GM12865 (cell line): ENCODE data around the gene RTP5.

ENCODE experiments used
- DNase-seq: peaks from one replicate; pipeline ENCODE4 v3.0.0; 2010; ENCODE audit warnings: low read depth
- H3K4me3 ChIP-seq: 2 replicates; pipeline ENCODE4 v1.5.1; 2011; ENCODE audit warnings: mild to moderate bottlenecking, low read depth, low read length, control low read depth
- CTCF ChIP-seq: IDR thresholded peaks from 2 replicates; pipeline ENCODE4 v1.5.1; 2011; ENCODE audit warnings: low read length, control low read depth, low read depth, inconsistent platforms; ENCODE audit not compliant: insufficient read depth; ENCODE audit errors: missing control alignments

The RTP5 gene

DNA sequence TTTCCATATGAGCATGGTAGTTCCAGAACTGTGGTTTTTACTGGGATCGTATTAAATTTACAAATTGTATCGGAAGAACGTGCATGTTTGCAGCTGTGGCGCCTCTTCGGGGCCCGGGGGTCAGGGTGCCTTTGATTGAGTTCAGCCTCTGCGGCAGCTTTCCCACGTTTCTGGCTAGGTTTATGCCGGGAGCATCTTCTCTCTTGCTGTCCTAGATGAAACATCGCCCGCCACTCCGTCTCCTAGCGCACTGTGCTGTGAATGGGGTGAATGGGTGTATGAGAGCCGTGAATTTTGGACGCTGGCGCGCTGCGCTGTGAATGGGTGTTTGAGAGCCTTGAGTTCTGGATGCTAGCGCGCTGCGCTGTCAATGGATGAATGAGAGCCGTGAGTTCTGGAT, 23.1 kb upstream of the RTP5 start:
- H3K4me3 ChIP-seq = no peak overlapping the region
- no peak for TF ChIP-seq CTCF
- no peak for DNase-seq

- H3K4me3 ChIP-seq = no peak overlapping the region
- DNase-seq = no peak
- TF ChIP-seq CTCF = no peak
Observed at GRCh38 chr2:241848761-241849615, 20.5 kb upstream of the RTP5 start.

DNA sequence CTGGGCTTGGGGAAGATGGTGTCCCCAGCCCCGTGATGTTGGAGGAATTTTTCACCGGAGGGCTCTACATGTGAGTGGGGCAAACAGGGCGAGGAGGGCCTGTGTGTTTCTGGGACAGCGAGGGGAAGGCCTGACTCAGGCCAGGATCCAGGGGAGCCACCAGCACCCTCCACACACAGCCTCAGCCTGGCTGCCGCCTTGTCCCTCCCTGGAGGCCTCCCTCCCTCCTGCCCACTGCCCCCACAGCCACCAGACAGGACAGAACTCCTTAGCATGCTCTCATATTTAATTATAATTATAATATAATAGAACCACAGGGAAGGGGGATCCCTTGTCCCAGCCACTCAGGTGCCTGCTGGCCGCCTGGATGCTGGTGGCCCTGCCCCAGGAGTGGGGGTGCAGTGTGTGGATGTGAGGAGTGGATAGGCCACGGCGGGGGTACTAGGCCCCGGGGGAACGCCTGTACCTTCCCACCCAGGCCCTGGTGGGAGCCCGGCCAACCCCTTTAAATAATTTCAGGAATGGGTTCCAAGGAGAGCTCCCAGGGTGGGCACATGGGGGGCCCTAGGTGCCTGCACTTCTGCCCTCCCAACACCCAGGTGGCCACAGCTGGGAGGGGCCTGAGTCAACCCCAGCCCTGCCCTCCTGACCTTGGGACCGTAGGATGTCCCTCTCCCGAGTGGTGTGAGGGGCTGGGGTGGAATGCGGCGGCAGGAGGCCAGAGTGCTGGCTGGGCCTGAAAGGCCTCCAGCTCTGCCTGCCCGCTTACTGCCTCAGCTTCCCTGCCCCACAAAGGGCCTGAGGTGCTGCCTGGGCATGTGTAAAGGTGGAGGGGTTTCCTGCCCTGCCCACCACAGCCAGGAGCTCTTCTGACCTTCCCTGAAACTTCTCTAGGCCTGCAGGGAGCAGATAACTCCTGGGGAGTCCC, 19.6 kb upstream of the RTP5 start:
- DNase-seq = peak; percentile 0
- H3K4me3 ChIP-seq = no peak overlapping the region
- no peak for TF ChIP-seq CTCF

DNA sequence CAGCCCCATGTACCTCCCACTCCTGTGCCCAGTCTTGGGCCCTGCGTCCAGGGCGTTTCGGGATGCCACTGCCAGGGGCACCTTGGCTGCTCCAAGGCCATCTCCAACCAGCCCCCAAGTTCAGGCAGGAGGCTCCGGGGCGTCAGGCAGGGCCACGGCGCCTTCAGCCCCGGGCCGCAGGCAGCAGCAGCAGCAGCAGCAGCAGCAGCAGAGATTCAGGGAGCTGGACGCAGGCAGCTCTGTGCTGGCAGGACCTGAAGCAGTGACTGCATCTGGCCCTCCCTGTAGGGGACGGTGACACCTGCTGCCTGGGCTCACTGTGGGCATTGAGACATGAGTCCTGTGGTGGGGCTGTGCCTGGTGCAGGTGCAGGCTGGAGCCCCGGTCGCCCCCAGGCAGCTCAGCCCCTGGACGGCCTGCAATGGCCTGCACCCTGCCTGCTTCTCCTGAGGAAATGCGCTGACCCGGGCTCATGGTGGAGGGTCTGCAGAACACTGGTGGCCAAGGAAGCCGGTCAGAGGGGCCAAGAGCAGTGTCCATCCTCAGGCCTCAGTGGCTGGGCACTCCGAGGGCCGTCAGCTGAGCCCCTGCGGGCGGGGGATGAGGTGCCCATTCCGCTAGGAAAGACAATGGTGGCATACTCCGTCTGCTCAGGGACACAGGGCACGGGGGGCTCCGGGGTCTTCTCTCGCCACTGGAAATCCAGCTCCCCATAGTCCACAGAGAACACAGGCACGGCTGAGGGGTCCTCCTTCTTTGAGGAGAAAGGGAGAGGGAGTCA, 18.8 kb upstream of the RTP5 start:
- TF ChIP-seq CTCF = no peak
- no peak overlapping the region for H3K4me3 ChIP-seq
- DNase-seq = peak; percentile 1

DNA sequence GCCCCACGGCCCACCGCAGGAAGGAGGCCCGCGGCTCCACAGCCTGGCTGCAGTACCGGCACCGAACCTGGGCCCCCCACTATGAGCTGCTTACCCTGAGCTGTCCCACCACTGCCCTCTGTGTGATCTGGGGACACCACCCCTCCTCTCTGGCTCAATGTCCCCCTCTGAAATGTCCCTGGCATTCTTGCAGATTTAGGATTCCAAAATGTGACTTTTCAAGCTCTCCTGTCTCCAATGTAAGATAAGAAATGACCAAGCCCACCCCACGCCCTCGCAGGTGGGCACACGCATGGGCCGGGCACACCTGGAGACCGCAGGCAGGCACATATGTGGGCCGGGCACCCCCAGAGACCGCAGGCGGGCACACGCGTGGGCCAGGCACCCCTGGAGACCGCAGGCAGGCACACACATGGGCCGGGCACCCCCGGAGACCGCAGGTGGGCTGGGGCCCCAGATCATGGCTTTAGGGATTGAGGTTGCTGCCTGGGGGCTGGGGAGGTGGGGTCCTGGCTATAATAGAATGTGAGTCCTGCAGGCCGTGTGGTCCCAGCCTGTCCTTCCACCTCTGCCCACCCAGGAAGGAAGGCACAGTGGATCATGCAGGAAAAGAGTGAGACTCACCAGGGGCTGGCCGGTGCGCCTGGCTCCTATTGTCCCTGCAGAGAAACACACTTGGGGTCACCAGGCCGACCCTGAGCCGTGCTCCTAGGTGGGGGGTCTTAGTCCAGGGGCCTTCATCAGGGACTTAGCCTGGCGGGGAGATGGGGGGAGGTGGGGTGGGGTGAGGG, 18.0 kb upstream of the RTP5 start:
- DNase-seq = peak; percentile 0
- no peak for TF ChIP-seq CTCF
- H3K4me3 ChIP-seq = no peak overlapping the region
